HEK293T (cell line): ENCODE results near the gene BARX2.

ENCODE experiments used
- CTCF ChIA-PET: fragments of 350-600 bp; formaldehyde crosslinking; extraction: SDS; loops from one replicate; lab custom pipeline; 2021; ENCODE audit warnings: antibody characterized with exemption, inconsistent platforms; lab: Yijun Ruan, JAX
- POLR2A ChIA-PET: fragments of 350-600 bp; formaldehyde crosslinking; extraction: SDS; loops from one replicate; lab custom pipeline; 2020; ENCODE audit warnings: antibody characterized with exemption, inconsistent platforms; lab: Yijun Ruan, JAX
- DNase-seq: peaks from one replicate; pipeline ENCODE4 v3.0.0; 2012; ENCODE audit warnings: mixed read lengths; ENCODE audit errors: extremely low spot score
- ARNT ChIP-seq: fragments of 450-650 bp; IDR thresholded peaks from 2 replicates; pipeline ENCODE4 v1.6.1; 2017; ENCODE audit warnings: mild to moderate bottlenecking
- BHLHE40 ChIP-seq: fragments of 450-650 bp; IDR thresholded peaks from 2 replicates; pipeline ENCODE4 v1.6.1; 2016; ENCODE audit warnings: mild to moderate bottlenecking, moderate library complexity, borderline replicate concordance
- CTBP1 ChIP-seq: fragments of 450-650 bp; IDR thresholded peaks from 2 replicates; pipeline ENCODE4 v1.6.1; 2016; ENCODE audit warnings: borderline replicate concordance
- ELF4 ChIP-seq: fragments of 450-650 bp; IDR thresholded peaks from 2 replicates; pipeline ENCODE4 v1.6.1; 2017; ENCODE audit warnings: antibody characterized with exemption
- FOXA1 ChIP-seq: fragments of 450-650 bp; IDR thresholded peaks from 2 replicates; pipeline ENCODE4 v1.6.1; 2016; ENCODE audit warnings: mild to moderate bottlenecking
- FOXK2 ChIP-seq: fragments of 450-650 bp; IDR thresholded peaks from 2 replicates; pipeline ENCODE4 v1.6.1; 2016; ENCODE audit warnings: mild to moderate bottlenecking
- FOXM1 ChIP-seq: fragments of 450-650 bp; IDR thresholded peaks from 2 replicates; pipeline ENCODE4 v1.6.1; 2017; ENCODE audit warnings: mild to moderate bottlenecking, borderline replicate concordance
- HDGF ChIP-seq: fragments of 450-650 bp; IDR thresholded peaks from 2 replicates; pipeline ENCODE4 v1.6.1; 2017; ENCODE audit warnings: antibody characterized with exemption, borderline replicate concordance
- L3MBTL2 ChIP-seq: fragments of 450-650 bp; conservative IDR thresholded peaks from 2 replicates; pipeline ENCODE4 v1.6.1; 2016; ENCODE audit warnings: mild to moderate bottlenecking
- LEF1 ChIP-seq: fragments of 450-650 bp; IDR thresholded peaks from 2 replicates; pipeline ENCODE4 v1.6.1; 2017; ENCODE audit warnings: mild to moderate bottlenecking, borderline replicate concordance
- NFRKB ChIP-seq: fragments of 450-650 bp; IDR thresholded peaks from 2 replicates; pipeline ENCODE4 v1.6.1; 2016; ENCODE audit warnings: mild to moderate bottlenecking, moderate library complexity
- PKNOX1 ChIP-seq: fragments of 450-650 bp; IDR thresholded peaks from 2 replicates; pipeline ENCODE4 v1.6.1; 2016
- SP1 ChIP-seq: fragments of 450-650 bp; IDR thresholded peaks from 2 replicates; pipeline ENCODE4 v1.6.1; 2017
- SUZ12 ChIP-seq: fragments of 450-650 bp; IDR thresholded peaks from 2 replicates; pipeline ENCODE4 v1.6.1; 2016; ENCODE audit warnings: mild to moderate bottlenecking
- TARDBP ChIP-seq: fragments of 450-650 bp; IDR thresholded peaks from 2 replicates; pipeline ENCODE4 v1.6.1; 2016
- ZNF384 ChIP-seq: fragments of 450-650 bp; IDR thresholded peaks from 2 replicates; pipeline ENCODE4 v1.6.1; 2016

BARX2 gene

GRCh38 chr11:129402206-129403171 is 26.8 kb downstream of the BARX2 start:
- DNase-seq = no peak
- no peak for TF ChIP-seq BHLHE40
- TF ChIP-seq ELF4 = no peak
- TF ChIP-seq LEF1 = no peak
- no peak for TF ChIP-seq PKNOX1
- no peak for TF ChIP-seq SP1
- TF ChIP-seq FOXK2 = no peak
- ChIA-PET CTCF (no interaction called here), POLR2A (interaction anchor here (0.7 kb wide), 1 partner anchor 11 kb away, joined by 3 read pairs; no protein-coding TSS in a partner anchor)

- TF ChIP-seq HDGF = no peak
- ChIA-PET CTCF (no interaction called here), POLR2A (no interaction called here)
- no peak for DNase-seq
These were observed 29.1 kb downstream of the BARX2 start for GRCh38 chr11:129404731-129405130.

- TF ChIP-seq LEF1 = no peak
- CTCF ChIA-PET = interaction anchor here (0.6 to 1.5 kb wide), 3 partner anchors 13 to 228 kb away, joined by 3 to 4 read pairs (median 3); no protein-coding TSS in a partner anchor
These were observed 33.3 kb downstream of the BARX2 start for GRCh38 chr11:129408865-129409444.

GRCh38 chr11:129410395-129410960 is 34.8 kb downstream of the BARX2 start:
- CTCF ChIA-PET = no interaction called here
- no peak for DNase-seq
- TF ChIP-seq SP1 = no peak
- TF ChIP-seq LEF1 = no peak
- TF ChIP-seq ZNF384 = no peak
- no peak for TF ChIP-seq NFRKB
- TF ChIP-seq FOXA1 = no peak
- no peak for TF ChIP-seq FOXK2
- TF ChIP-seq PKNOX1 = no peak
- TF ChIP-seq ELF4 = no peak
- POLR2A ChIA-PET = no interaction called here

More at GRCh38 chr11:129408865-129409444, 33.3 kb downstream of the BARX2 start:
- DNase-seq = no peak
- POLR2A ChIA-PET = no interaction called here

- no peak for DNase-seq
- ChIA-PET CTCF (no interaction called here), POLR2A (interaction anchor here (0.9 kb wide), 1 partner anchor 10 kb away, joined by 3 read pairs; no protein-coding TSS in a partner anchor)
- TF ChIP-seq NFRKB (no peak), PKNOX1 (no peak), TARDBP (no peak), FOXK2 (no peak), ELF4 (no peak), SUZ12 (no peak), CTBP1 (no peak), ARNT (no peak), ZNF384 (no peak), BHLHE40 (no peak), FOXA1 (no peak), LEF1 (no peak), FOXM1 (no peak), HDGF (no peak), SP1 (no peak), L3MBTL2 (no peak)
These were observed 36.8 kb downstream of the BARX2 start for GRCh38 chr11:129412494-129412893.

- ChIA-PET POLR2A (no interaction called here), CTCF (interaction anchor here (0.6 kb wide), 1 partner anchor 13 kb away, joined by 7 read pairs; no protein-coding TSS in a partner anchor)
- DNase-seq = no peak
- TF ChIP-seq PKNOX1 = no peak
- no peak for TF ChIP-seq BHLHE40
- TF ChIP-seq SP1 = no peak
- no peak for TF ChIP-seq LEF1
- TF ChIP-seq ZNF384 = no peak
- no peak for TF ChIP-seq L3MBTL2
- no peak for TF ChIP-seq CTBP1
- no peak for TF ChIP-seq NFRKB
- TF ChIP-seq FOXK2 = no peak
- no peak for TF ChIP-seq HDGF
- TF ChIP-seq ELF4 = no peak
- no peak for TF ChIP-seq FOXA1
These were observed 38.7 kb downstream of the BARX2 start for GRCh38 chr11:129414144-129414872.
